GM12872 (cell line): ENCODE data around the gene CARS1.

Source experiments
- TF ChIP-seq, protein P1 (sequence below): IDR thresholded peaks from 3 replicates; pipeline ENCODE4 v1.5.1; 2011; ENCODE audit warnings: low read depth, mild to moderate bottlenecking, low read length, moderate library complexity; ENCODE audit not compliant: insufficient read depth

Gene CARS1

DNA sequence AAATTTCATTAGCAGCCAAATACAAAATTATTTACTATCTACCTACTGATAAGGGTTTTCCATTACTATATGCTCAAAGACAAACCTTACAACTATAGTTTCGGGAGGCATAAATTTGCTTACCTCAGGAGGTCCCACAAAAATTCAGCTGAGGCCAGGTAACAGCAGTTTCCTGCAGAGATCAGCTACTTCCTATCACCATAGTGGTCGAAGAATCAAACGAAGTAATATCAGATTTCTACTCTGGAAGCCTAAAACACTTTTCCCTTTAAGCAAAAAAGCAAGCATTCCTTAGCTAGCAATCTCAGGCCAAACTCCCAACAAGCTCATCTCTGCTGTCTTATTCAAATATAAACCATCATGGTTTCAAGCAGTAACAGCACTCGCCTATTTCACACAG, 68.2 kb downstream of the CARS1 start:
- TF ChIP-seq, protein P1, sequence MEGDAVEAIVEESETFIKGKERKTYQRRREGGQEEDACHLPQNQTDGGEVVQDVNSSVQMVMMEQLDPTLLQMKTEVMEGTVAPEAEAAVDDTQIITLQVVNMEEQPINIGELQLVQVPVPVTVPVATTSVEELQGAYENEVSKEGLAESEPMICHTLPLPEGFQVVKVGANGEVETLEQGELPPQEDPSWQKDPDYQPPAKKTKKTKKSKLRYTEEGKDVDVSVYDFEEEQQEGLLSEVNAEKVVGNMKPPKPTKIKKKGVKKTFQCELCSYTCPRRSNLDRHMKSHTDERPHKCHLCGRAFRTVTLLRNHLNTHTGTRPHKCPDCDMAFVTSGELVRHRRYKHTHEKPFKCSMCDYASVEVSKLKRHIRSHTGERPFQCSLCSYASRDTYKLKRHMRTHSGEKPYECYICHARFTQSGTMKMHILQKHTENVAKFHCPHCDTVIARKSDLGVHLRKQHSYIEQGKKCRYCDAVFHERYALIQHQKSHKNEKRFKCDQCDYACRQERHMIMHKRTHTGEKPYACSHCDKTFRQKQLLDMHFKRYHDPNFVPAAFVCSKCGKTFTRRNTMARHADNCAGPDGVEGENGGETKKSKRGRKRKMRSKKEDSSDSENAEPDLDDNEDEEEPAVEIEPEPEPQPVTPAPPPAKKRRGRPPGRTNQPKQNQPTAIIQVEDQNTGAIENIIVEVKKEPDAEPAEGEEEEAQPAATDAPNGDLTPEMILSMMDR: no peak

DNA sequence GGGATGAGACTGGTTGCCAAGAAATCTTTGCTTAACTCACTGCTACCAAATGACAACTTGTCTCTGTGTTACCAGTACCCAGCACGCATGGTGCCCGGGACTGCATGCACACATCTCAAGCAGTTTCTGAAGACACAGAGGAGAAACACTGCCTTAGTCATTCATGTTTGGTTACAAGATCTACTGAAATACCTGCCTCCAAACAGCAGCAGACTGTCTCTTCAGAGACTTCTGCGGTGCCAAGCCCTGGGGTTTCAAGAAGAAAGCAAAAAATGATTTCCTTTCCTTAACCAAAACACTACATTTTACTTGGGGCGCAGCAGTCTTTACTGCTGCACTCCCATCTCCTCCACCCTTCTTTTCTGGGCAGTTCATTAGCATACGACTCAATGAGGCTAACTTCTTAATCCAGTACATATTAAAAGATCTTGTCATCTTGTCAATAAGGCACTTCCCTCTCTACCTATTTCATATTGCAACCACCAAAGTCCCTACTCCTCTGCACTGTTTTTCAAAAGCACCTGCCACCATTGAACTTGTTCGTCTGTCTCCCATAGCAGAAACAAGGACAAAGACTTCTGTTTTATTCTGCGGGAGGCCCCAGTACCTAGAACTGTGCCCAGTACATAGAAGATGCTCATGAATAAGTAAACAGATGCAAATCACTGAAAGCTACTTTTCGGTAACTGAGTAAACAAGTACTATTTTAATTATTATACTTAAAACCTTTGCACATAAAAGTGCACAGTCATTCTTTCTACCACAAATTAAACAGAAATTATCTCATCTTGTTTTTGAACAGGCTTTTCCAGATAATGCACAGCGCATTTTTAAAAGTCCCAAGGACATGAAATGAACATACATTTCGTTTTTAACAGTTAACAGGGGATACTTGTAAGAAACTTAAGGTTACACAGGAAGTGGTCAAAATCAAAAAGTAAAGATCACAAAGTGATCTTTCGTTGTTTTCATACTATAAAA, 69.1 kb downstream of the CARS1 start:
- TF ChIP-seq, protein P1: no peak

DNA sequence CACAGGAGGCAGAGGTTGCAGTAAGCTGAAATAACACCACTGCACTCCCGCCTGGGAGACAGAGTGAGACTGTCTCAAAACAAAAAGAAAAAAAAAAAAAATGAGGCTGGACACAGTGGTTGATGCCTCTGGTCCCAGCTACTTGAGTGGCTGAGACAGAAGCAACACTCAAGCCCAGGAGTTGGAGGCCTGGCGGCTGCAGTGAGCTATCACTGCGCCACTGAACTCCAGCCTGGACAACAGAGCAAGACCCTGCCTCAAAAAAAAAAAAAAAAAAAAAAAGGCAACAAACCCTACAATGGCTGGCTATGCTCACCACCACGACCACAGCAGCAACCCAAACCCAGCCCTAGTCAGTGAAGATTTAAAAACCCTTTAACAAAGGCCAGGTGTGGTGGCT, 73.3 kb downstream of the CARS1 start:
- TF ChIP-seq, protein P1: no peak

DNA sequence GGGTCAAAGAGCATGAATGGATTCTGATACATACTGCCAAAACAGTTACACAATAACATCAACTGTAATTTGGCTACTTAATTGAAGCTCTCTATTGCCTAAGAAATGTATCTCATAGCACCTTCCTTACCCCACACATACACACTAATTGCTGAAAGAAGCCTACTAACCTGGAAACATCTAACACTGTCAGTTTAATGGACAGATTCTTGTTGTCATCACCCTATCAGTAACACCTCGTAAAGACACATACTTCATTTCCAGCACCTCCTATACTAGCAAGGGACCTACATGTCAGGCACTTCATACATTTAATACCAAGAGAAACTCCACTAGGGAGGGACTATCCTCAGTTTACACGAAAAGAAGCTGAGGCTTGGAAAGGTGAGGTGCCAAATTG, 75.0 kb downstream of the CARS1 start:
- TF ChIP-seq, protein P1: no peak

DNA sequence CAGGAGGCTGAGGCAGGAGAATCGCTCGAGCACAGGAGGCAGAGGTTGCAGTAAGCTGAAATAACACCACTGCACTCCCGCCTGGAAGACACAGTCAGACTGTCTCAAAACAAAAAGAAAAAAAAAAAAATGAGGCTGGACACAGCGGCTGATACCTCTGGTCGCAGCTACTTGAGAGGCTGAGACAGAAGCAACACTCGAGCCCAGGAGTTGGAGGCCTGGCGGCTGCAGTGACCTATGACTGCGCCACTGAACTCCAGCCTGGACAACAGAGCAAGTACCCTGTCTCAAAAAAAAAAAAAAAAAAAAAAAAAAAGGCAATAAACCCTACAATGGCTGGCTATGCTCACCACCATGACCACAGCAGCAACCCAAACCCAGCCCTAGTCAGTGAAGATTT, 76.1 kb downstream of the CARS1 start:
- TF ChIP-seq, protein P1: no peak

DNA sequence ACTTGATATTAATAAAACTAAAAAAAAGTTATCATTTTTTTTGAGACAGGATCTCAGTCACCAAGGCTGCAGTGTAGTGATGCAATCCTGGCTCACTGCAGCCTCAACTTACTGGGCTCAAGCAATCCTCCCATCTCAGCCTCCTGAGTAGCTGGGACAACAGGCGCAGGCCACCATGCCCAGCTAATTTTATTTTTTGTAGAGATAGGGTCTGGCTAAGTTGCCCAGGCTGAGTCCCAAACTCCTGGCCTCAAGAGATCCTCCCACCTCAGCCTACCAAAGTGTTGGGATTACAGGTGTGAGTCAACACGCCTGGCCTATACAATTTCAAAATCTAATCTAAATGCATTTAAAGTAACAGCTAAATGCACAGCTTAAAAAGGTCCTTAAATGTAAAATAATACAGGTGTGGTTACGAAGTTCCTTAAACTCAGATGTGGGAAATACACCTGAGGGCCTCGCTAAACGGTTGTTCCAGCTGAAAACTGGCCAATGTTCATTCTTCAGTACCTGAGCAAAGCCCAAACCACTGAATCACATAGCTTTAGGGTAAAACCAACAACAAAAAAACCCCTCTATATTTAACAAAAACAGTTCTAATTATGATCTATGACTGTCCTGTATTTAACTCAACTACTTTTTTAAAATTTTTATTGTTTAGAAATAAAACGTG, 76.9 kb downstream of the CARS1 start:
- TF ChIP-seq, protein P1: no peak

DNA sequence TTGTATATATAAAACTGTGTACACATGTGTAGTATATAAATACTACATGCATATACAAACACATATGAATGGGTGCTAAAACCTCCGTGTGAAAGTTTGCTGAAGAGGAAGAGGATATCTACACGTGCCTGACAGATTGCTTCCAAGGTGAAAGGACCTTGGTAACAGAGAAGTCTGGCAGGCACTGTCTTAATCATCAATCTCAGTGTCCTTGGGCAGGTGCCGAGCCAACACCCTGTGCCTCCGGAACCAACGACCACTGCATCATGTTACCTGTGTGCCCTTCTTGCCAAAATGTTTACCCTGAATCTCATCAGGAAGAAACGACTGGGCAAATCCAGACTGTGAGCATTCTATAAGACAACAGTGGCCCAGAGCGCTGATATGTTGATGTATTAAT, 80.1 kb downstream of the CARS1 start:
- TF ChIP-seq, protein P1: no peak
